HEK293T (cell line): Measurements from ENCODE around the gene CIB2.

Experiments
- BHLHE40 ChIP-seq: fragments of 450-650 bp; IDR thresholded peaks from 2 replicates; pipeline ENCODE4 v1.6.1; 2016; ENCODE audit warnings: mild to moderate bottlenecking, moderate library complexity, borderline replicate concordance
- CTBP1 ChIP-seq: fragments of 450-650 bp; IDR thresholded peaks from 2 replicates; pipeline ENCODE4 v1.6.1; 2016; ENCODE audit warnings: borderline replicate concordance
- FOXA1 ChIP-seq: fragments of 450-650 bp; IDR thresholded peaks from 2 replicates; pipeline ENCODE4 v1.6.1; 2016; ENCODE audit warnings: mild to moderate bottlenecking
- FOXK2 ChIP-seq: fragments of 450-650 bp; IDR thresholded peaks from 2 replicates; pipeline ENCODE4 v1.6.1; 2016; ENCODE audit warnings: mild to moderate bottlenecking
- FOXM1 ChIP-seq: fragments of 450-650 bp; IDR thresholded peaks from 2 replicates; pipeline ENCODE4 v1.6.1; 2017; ENCODE audit warnings: mild to moderate bottlenecking, borderline replicate concordance
- L3MBTL2 ChIP-seq: fragments of 450-650 bp; conservative IDR thresholded peaks from 2 replicates; pipeline ENCODE4 v1.6.1; 2016; ENCODE audit warnings: mild to moderate bottlenecking
- SP1 ChIP-seq: fragments of 450-650 bp; IDR thresholded peaks from 2 replicates; pipeline ENCODE4 v1.6.1; 2017
- SUZ12 ChIP-seq: fragments of 450-650 bp; IDR thresholded peaks from 2 replicates; pipeline ENCODE4 v1.6.1; 2016; ENCODE audit warnings: mild to moderate bottlenecking
- ZNF384 ChIP-seq: fragments of 450-650 bp; IDR thresholded peaks from 2 replicates; pipeline ENCODE4 v1.6.1; 2016
- TF ChIP-seq, protein P1 (sequence below): fragments of 450-650 bp; IDR thresholded peaks from 2 replicates; pipeline ENCODE4 v1.6.1; 2016

DNA sequence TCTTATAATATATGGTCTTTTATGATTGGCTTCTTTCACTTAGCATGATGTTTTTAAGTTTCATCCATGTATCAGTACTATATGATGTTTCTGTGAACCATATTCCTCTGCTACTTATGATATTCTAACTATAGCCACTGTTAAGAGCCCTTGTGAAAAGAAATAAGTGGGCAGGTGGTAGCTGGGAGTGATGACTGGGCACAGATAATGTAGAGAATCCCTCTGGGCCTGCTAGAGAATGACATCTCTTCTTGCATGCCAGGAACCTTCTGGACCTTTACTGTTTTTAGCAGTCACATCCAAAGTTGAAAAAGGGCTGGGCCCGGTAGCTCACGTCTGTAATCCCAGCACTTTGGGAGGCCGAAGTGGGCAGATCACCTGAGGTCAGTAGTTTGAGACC is 28.1 kb upstream of the CIB2 start:
- TF ChIP-seq, protein P1, sequence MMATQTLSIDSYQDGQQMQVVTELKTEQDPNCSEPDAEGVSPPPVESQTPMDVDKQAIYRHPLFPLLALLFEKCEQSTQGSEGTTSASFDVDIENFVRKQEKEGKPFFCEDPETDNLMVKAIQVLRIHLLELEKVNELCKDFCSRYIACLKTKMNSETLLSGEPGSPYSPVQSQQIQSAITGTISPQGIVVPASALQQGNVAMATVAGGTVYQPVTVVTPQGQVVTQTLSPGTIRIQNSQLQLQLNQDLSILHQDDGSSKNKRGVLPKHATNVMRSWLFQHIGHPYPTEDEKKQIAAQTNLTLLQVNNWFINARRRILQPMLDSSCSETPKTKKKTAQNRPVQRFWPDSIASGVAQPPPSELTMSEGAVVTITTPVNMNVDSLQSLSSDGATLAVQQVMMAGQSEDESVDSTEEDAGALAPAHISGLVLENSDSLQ: no peak
- TF ChIP-seq BHLHE40 (no peak), ZNF384 (no peak), FOXM1 (no peak), CTBP1 (no peak), FOXA1 (no peak), L3MBTL2 (no peak), FOXK2 (no peak), SUZ12 (no peak), SP1 (no peak)
